D341Med (cell line): ENCODE measurements around the gene RPL22.
A peak's percentile ranks its signal among the peaks of the same experiment; 100 is the strongest.

ENCODE experiments used
- DNase-seq: peaks from one replicate; pipeline ENCODE4 v3.0.0; 2012; ENCODE audit warnings: low spot score

RPL22 gene

DNA sequence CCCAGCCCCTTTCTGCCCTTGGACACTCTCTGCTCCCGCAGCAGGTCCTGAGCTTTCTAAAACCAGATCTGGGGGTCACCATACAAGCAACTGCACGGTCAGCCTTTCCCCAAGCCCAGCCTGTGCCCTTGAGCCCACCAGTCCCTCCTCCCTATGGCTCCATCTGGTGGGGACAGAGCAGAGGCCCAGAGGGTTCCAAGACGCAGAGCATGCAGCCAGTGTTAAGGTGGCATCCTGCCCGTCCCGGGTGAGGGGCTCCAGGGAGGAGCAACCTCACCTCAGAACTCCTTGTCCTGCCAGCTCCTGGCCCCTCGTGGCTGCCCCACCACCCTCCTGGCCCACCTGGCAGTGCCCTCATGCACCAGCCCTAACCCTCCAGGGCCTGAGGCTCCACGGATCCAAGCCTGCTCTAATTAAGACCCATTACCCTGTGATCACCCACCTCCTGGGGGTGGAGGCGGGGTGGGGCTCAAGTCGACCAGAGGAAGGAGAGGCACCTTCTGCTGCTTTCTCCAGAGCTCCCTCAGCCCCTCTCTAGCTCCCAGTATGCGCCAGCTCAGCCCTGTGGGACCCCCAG, 27.8 kb downstream of the RPL22 start:
- peak; percentile 71 for DNase-seq

DNA sequence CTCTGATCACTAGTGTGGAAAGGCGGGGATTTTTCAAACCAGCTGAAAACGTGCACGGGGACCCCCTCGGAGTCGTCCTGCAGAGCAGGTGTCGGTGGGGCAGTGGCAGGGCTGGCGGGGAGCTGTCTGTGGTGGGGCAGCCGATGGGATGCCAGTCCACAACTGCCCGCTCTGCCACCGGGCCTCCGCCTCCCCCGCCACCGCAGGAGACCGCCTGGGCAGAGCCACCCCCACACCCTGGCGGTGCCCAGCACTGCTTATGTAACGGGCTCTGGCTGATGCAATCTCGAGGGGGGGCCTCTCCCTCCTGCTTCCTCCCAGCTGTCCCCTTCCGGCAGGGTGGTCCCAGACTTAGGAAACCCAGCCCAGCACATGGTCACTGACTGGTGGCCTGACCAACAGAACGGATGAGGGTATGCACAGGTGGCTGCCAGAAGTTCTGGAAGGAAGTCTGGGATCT, 28.6 kb downstream of the RPL22 start:
- no peak for DNase-seq

DNA sequence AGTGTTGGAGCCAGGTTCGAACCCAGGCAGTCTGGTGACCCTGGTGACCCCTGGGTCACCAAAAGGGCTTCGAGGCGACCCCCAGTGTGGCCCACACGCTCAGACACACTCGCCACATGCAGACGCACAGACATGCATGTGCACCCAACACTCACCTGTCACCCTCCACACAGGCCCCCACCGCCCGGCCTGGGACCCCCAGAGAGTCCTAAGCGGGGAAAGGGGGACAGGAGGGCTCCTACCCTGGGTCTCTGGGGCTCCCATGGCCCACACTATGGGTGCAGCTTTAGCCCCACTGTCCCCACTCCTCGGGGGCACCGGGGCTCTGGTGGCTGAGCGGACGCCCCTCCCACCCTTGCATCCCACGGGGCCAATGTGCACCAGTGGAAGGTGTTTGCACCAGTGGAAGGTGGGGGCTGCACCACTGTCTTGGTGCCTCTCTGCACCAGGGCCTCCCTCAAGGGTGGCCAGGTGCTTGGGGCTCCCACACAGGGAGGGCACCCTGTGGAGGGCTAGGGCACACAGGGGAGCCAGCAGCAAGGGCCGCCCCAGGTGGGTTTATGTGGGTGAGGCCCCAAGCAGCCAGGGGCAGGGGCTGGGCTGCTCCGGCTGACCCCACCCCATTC, 29.2 kb downstream of the RPL22 start:
- DNase-seq: no peak

DNA sequence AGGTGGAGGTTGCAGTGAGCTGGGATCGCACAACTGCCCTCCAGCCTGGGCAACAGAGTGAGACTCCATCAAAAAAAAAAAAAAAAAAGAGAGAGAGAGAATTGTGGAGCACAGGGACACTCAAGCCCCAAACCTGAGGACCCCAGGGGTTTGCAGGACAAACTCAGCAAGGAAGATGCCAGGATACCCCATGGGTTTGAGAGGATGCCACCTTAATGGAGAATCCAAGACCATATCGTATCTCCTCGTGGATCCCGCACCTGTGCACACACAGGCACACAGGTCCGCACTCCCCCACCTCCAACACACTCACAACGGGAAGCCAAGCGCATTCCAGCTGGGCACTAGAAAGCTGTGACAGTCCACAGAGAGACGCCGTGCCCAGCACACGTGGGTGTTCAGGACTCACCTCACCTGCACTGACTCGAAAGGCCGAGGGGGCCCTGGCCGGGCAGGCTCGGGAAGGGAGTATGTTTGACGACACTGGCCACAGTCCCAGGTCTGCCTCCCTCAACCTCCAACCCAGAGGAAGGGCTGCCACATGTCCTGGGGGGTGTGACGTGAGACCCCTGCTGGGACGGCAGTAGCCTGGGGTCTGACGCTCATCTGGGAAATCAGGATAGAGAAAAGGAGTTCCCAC, 30.3 kb downstream of the RPL22 start:
- no peak for DNase-seq

DNA sequence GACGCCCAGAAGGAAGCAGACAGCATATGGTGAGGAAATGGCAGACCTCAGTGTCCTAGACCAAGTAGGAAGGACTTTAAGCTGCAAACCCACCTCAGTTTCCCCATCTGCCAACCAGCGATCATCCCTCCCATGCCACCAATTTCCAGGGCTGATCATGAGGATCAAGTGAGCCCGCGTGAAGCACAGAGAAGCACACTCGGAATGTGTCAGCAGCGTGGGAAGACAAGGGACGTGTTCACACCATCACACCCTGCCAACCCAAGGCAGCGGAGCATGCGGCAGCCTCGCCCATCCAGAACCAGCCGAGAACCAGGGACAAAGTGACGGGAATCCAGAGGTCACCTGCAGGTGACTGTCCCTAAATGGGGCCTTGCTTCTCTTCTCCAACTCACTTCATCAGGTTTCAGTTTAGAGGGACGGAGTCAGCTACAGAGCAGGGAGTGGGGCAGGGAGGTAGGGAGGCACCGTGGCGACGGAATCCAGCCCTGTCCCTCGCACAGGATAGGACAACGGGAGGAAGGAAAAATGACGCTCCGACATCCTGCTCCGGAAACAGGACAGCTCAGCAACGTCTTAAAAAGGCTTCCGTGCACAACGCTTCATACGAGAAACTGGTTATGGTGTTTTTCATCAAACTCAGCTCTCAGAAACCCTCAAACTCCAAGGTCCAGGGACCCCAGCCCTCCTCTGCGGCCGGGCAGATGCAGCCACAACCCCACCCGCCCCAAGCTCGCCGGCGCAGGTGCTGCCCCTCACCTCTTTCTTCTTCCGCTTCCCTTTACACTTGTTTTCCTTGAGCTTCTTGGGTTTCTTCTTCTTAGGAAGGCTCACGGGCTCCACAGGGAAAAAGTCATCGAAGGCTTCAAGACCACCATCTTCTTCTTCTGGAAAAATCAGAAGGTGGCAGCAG, 31.7 kb downstream of the RPL22 start:
- no peak for DNase-seq

DNA sequence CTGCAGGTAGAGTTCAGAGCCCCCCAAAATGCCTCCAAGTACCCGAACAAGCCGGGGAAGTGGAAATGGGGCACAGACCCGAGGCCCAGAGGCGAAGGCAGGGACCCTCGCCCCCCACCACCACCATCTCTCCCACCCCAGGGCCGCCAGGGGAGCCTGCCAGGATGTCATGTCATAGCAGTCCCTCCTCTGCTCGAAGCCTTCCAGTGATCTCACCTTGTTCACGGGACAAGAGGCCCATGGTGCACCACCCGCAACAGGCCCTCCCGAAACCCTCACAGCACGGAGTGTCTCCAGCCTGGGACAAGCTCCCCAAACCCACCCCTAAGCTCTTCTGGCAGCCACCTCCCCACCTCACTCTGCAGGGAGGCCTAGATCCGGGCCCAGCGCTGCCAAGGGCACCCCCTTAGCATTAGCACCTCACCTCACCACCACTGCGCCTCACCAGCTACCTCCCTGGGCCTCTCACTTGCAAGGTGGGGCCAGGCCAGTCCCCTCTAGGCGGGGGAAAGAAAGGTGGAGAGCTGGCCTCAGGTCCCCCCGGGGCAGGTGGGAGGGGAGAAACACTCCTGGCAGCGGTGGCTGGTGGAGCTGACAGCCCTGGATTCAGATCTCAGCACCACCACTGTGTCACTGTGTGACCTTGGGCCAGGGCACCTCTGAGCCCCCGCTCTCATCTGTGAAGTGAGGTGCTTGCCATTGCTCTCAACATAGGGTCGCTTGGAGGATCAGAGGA, 32.6 kb downstream of the RPL22 start:
- DNase-seq: no peak

DNA sequence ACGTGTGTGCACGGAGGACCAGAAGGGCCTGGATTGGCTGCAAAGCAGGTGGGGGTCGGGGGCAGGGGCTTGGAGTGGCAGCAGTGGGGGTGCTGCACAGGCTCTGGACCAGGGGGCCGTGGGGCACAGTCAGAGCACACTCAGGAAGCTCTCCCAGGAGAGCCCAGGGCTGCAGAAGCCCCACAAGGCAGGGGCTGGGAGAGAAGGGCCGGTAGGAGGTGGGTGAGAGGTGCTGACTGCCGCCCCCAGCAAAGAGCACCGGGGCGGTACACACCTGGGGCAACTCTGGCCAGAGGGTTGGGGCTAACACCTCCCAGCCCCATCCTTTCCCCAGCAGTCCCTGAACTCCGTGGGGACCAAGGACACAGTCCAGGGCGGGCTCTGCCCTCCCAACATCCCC, 33.2 kb downstream of the RPL22 start:
- no peak for DNase-seq

DNA sequence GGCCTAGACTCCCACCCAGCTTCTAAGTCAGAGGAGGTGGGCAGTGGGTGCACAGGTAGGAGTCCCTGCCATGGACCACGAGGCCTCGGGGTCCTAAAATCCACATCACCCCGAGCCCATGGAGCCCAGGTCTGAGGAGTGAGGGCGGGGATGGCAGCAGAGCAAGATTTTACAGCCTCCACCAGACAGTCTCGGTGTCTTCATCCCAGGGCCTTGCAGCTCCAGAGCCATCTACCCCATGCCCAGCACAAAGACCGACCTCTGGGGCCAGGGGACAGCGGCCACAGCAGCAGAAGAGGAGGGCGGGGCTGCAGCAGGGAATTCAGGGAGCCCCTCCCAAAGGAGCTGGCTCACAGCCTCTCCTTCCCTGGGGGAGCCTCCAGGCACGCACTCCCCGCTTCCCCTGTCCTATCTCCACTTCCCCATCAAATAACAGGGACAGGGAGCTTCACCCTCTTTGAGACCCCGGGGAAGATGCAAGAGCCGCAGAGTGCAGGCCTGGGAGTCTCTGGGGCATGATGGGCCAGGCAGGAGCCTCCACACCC, 33.9 kb downstream of the RPL22 start:
- no peak for DNase-seq

DNA sequence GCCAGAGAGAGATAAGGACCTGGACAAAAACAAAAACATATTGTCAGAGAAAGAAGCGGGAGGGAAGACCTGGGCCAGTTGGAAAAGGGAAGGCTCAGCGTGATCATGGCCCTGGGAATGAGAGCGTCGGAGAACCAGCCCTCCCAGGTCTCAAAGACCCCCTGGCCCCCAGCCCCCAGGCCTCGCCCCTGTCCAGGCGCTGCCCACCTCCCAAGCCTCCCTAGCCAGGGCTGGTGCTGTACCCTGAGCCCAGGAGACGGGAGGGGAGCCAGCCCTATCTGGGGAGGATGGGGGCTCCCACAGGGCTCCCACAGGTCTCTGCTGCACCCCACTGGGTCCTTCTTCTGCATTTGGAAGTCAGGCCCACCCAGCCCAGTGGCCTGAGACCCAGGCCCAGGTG, 34.4 kb downstream of the RPL22 start:
- DNase-seq: no peak

DNA sequence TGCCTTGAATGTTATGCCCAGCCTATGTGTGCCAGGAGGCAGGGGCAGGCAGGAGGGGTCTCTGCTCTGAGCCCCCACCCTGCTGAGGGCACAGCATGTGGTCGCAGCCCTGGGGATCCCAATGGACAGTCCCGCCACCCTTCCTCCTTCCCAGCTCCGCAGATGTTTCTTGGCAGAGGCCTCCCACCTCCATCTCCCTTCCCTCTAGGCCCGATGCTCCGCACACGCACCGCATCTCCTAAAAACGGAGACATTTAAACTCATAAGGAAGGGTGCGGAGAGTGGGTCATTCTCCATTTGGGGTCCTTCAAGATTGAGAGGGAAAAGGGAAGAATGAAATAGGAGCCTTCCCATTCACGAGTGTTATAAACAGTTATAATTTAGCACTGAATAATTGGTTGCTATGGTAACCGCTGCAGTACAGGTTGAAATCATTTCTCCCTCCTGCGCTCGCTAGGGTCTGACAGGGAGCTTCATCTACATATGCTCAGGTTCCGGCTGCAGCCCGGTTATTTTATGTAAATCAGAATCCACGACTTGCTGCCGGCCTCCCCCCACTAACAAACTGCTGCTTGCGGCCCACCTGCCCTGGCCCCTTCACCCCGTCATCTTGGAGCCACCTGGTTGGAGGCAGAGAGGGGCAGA, 35.3 kb downstream of the RPL22 start:
- DNase-seq: no peak

DNA sequence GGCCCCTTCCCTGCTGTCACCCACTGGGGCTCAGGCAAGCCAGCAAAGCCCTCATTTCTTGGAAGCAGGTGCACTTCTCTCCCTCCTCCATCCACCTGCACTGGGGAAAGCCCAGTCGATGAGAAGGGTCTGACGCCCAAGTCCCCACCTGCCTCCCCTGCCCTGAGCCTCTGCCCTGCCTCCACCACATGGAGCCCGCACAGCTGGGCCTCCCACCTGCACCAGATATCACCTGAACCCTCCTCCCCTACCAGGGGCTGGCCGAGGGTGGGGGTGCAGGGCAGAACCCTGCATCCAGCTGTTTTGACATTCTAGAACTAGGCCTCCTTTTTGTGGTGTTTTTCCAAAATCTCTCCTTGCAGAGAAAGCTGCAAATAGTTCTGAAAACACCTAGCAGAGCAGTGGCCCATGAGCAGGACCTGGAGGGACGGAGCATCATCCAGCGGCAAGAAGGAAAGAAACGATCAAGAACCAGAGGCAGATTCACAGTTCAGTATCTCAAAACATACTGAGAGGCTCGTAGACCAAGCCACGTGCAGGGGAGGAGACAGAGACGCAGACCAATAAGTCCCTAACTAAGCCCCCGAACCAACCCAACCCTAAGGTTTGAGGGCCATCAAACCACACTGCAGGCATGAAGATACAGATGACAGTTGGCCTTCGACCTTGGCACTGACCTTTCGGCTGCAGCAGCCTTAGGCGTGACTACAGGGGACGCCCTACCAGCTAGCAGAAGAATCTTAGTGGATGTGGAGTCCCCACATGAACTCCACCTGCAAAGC, 36.0 kb downstream of the RPL22 start:
- DNase-seq: no peak

DNA sequence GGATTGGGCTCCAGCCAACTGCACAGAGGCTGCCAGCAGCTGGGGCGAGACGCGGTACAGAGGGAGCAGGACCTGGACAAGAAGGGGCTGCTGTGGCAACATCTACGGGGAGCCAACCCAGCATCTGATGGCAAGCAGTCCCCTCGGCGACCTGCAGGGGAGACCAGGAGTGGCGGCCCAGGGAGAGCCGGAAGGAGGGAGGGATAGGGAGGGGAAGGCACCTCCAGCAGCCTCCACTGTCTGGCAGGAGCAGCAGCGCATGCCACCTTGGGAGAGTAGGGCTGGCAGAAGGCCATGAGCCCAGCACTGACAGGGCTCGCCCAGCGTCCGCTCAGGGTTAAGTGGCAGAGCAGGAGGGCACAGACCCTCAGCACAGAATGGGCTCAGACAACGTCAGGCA, 36.6 kb downstream of the RPL22 start:
- peak; percentile 59 for DNase-seq

DNA sequence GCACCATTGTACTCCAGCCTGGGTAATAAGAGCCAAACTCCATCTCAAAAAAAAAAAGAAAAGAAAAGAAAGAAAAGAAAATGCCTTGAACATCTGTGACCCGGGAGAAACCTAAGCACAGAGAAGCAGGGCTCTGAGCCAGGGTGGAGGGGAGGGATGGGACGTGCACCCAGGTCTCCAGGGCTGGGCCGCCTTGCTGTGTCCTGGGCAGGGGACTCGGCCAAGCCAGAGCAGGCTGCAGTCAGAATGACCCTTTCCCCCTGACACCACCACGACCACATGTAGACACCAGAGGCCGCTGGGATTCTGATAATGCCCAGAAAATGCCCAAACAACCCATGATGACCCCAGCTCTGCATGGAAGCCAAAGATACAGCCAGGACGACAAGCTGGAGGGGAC, 37.1 kb downstream of the RPL22 start:
- no peak for DNase-seq

DNA sequence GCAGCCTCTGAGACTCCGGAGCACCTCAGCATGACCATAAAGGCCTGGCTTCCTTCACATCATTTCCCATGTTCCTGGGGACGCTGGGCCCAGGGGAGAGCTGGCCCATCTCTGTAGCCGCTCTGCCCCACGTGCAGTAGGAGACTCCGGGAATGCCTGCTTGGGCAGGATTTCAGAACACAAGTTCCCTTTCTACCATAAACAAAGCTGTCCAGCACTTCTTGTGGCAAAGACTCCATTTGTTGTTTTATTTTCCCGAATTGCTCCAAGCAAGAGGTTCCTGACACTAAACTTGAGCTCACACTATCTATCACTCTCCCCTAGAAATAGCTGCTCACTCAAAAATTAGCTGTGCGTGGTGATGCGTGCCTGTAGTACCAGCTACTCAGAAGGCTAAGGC, 41.2 kb downstream of the RPL22 start:
- DNase-seq: no peak

DNA sequence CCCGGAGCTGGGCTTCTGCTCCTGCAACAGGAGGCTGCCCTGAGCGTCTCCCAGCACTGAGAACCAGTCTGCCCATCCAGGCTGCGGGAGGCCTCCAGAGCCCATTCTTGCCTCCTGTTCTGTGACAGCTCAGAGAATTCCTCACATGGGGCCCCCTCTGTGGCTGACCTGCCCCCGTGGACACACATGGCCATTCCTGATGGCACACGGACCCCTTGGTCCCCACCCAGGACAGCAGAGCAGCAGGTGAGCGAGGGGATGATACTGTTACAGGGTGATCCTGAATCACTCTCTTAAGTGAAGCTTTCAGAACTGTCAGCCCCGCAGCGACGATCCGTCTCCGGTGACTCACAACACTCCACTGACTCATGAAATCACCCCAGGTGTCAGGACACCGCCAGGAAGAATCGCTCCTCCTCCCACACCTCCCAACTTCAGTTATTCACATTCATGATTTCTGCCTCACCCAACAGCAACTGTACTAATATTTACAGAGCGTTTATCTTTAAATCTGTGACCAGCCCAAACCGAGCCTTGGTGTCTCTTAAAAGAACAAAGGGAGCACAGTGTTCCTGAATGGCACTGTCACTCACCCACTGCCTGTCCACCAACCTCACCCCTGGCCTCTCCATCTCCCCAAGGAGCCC, 41.7 kb downstream of the RPL22 start:
- no peak for DNase-seq

DNA sequence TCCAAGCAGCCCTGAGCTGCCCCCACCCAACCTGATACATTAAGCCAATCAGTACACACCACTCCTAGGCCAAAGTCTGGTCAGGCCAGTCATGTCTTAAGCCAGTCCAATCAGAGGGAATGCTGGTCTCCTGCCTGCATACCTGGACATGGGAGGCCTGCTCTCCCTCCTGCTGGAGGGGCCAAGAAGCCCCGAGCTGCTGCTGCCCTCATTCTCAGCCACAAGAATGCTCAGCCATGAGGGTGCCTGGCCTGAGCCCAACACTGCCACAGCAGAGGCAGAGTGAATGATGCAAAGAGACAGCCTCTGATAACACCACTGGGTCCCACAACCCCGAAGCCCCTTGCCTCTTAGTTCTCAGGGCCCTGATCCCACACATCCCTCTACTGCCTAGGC, 42.3 kb downstream of the RPL22 start:
- no peak for DNase-seq

DNA sequence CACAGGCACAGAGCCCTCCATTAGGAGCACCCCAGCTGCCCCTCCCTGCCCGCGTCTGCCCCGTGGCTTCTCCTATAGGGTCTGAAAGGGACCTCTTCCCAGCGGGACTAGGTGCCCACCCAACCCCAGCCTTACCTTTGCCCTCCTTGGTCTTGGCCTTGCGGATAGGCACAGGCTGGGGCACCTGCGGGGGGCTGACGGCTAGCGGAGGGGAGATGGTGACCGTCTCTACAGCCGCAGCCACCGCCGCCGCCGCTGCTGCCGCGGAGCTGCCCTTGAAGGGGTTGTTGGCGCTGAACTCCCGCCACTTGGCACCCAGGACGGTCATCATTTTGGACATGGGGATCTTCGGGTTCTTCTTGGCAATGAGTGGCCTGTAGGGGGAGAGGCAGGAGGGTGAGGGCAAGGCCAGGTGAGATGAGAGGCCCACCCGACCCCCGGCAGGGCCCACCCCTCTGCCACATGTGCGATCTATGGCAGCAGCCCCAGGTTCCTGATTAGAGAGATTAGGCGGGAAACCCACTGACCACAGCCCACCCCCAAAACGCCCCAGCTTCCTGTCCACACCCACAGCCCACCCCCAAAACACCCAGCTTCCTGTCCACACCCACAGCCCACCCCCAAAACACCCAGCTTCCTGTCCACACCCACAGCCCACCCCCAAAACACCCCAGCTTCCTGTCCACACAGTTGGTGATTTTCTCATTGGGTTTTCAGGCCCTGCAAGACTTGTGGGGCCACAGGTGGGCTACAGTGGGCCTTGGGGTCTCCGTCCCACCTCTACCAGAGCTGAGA, 44.7 kb downstream of the RPL22 start:
- DNase-seq: no peak

DNA sequence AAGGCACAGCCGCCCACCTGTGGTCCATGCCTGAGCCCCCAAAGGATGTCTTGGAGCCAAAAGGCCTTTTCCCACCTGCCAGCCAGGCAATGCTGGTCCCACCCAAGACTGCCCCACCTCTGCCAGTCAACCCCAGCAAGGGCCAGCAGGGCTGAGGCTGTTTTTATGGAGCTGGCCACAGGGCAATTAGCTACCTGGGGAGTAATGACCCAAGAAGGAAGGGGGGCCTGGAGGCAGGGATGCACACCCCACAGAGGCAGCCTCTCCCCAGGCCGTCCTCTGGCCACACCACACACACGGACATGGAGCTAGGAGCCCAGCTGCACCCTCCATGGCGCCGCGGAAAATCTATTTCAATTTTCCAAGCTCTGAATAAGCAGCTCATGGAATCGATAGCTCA, 46.5 kb downstream of the RPL22 start:
- DNase-seq: no peak

DNA sequence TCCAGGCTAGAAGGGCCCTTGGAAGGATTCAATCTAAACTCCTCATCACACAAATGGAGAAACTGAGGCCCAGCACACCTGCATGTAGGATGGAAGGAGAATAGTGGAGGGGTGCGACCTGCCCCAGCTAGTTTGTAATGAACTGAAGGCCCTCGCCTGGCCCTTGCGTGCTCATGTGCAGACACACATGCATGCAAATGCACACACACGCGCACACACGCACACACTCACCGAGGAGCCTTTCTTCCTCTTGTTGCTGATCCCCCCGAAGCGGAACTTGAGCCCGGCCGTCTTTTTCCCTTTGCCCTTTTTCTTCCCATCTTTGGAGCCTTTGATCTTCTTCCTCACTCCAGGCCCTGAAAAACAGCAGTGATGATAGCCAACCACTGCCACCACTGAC, 47.2 kb downstream of the RPL22 start:
- DNase-seq: no peak
